Gastrocnemius medialis (tissue), 4 donors: ENCODE data around the gene ZNF35. TPM values are rescaled to one million over a fixed set of nuclear protein-coding genes. Genes with fewer than 3 reads are reported as not detected.

ENCODE experiments used
- ATAC-seq, 2 donors: fragments of 150-250 bp; one replicate each; pipeline ENCODE4 v1.9.1; 2016
- DNase-seq, 2 donors: peaks; one replicate each; pipeline ENCODE4 v3.0.0-alpha.2; 2019
- H3K27ac ChIP-seq, 4 donors: fragments of 200-600 bp; sonication (generic); 1 replicate in 1 of 4; 2 replicates in 3 of 4; pipeline ENCODE4 v1.5.1; 2016 to 2018; ENCODE audit warnings: mild to moderate bottlenecking in 2 of 4, moderate library complexity in 1 of 4
- H3K27me3 ChIP-seq, 3 donors: fragments of 200-600 bp; sonication (generic) in 2 of 3; 1 replicate in 1 of 3; 2 replicates in 2 of 3; pipeline versions ENCODE4 v1.5.1 to v1.6.0; 2016 to 2019; ENCODE audit warnings: mild to moderate bottlenecking in 1 of 3, moderate library complexity in 1 of 3
- H3K36me3 ChIP-seq, 2 donors: fragments of 200-600 bp; sonication (generic) in 1 of 2; one replicate each; pipeline ENCODE4 v1.5.1; 2017 to 2018
- H3K4me1 ChIP-seq, 2 donors: fragments of 200-600 bp; sonication (generic) in 1 of 2; one replicate each; pipeline ENCODE4 v1.5.1; 2016 to 2017; ENCODE audit warnings: mild to moderate bottlenecking in 2 of 2
- H3K4me3 ChIP-seq, 4 donors: fragments of 200-600 bp; sonication (generic) in 3 of 4; 1 replicate in 1 of 4; 2 replicates in 3 of 4; pipeline ENCODE4 v1.5.1; 2016 to 2019; ENCODE audit warnings: mild to moderate bottlenecking in 2 of 4
- H3K9me3 ChIP-seq, 3 donors: fragments of 200-600 bp; sonication (generic) in 2 of 3; 1 replicate in 1 of 3; 2 replicates in 2 of 3; pipeline ENCODE4 v1.5.1; 2016 to 2019
- CTCF ChIP-seq, 5 experiments: fragments of 450-650 bp in 3 of 5; fragments of 200-600 bp in 2 of 5; sonication (generic) in 2 of 5; IDR thresholded peaks in 4 of 5; conservative IDR thresholded peaks in 1 of 5; 1 replicate in 4 of 5; 2 replicates in 1 of 5; pipeline ENCODE4 v1.5.1; 2016 to 2019; ENCODE audit warnings: antibody characterized with exemption in 5 of 5, mild to moderate bottlenecking in 3 of 5, moderate library complexity in 3 of 5
- POLR2A ChIP-seq, 2 donors: fragments of 450-650 bp; IDR thresholded peaks; one replicate each; pipeline ENCODE4 v1.6.1; 2017; ENCODE audit warnings: antibody characterized with exemption in 2 of 2, mild to moderate bottlenecking in 2 of 2, moderate library complexity in 2 of 2
- in situ Hi-C, 4 donors: fragments of 200-750 bp; cut with MboI; loops; one replicate each; pipeline versions ENCODE4 v1.15.0 to v1.8.0; 2017; ENCODE audit warnings: low sequenced_read_pairs in 4 of 4
- intact Hi-C: fragments of 100-400 bp; cut with DNase I; formaldehyde crosslinking; loops from one replicate; pipeline ENCODE4 v1.15.1; 2023; ENCODE audit warnings: low total_unique reads
- total RNA-seq, 4 donors: library from RNA; depleted of rRNA; stranded (reverse); fragments of >200 nt; gene quantifications; one replicate each; pipeline versions ENCODE4 v1.1.0 to v1.2.3, GENCODE V29; 2016

The ZNF35 gene
- total RNA-seq, 4 donors from 2014 or later: 2.6 to 8.1 (median 5.3) TPM

- H3K4me1 ChIP-seq: peaks cover 11 to 30% of the 10 kb centered on the region in 2 donors
- intact Hi-C loops: loop anchor here (5.0 kb wide), 1 partner anchor 291 kb away; the partner anchor contains the start of gene TCAIM
- ATAC-seq (no peak), DNase-seq (no peak)
- H3K4me3 ChIP-seq: no peak overlapping the region
- H3K36me3 ChIP-seq: peaks cover 0 to 43% of the 10 kb centered on the region in 2 donors
- TF ChIP-seq CTCF (IDR thresholded peaks at IDR 0.05 in 4 of 5, conservative IDR thresholded peaks at IDR 0.05 in 1 of 5): no peak
- no peak for TF ChIP-seq POLR2A (IDR thresholded peaks at IDR 0.05)
- in situ Hi-C loops: loop anchor here in 1 of 4 donors (10.0 kb wide), 1 partner anchor 304 kb away; no protein-coding TSS in a partner anchor
- H3K27ac ChIP-seq: no peak overlapping the region
- no peaks in the 10 kb centered on the region for H3K27me3 ChIP-seq
- no peaks in the 10 kb centered on the region for H3K9me3 ChIP-seq
Measured at GRCh38 chr3:44628716-44629115, 19.8 kb upstream of the ZNF35 start.

- no peak for TF ChIP-seq POLR2A (IDR thresholded peaks at IDR 0.05)
- TF ChIP-seq CTCF (IDR thresholded peaks at IDR 0.05 in 4 of 5, conservative IDR thresholded peaks at IDR 0.05 in 1 of 5): no peak
- Histone ChIP-seq H3K27me3 (no peaks in the 10 kb centered on the region), H3K27ac (no peak overlapping the region), H3K4me1 (peaks cover 0 to 12% of the 10 kb centered on the region in 2 donors), H3K4me3 (no peak overlapping the region), H3K36me3 (peaks cover 3 to 73% of the 10 kb centered on the region in 2 donors), H3K9me3 (no peaks in the 10 kb centered on the region)
- intact Hi-C loops (no loop called here), in situ Hi-C loops (no loop called here)
- no peak for ATAC-seq
- no peak for DNase-seq
Measured at GRCh38 chr3:44632193-44632592, 16.3 kb upstream of the ZNF35 start.

GRCh38 chr3:44642337-44642736 lies 6.2 kb upstream of the ZNF35 start:
- peak overlapping the region in 1 of 4 donors; percentile 7 for H3K4me3 ChIP-seq
- H3K4me1 ChIP-seq: no peaks in the 10 kb centered on the region
- peaks cover 0 to 25% (median 4%) of the 10 kb centered on the region in 3 donors for H3K9me3 ChIP-seq
- in situ Hi-C loops: no loop called here
- intact Hi-C loops: no loop called here
- ATAC-seq (no peak), DNase-seq (no peak)
- no peaks in the 10 kb centered on the region for H3K27me3 ChIP-seq
- no peak overlapping the region for H3K27ac ChIP-seq
- TF ChIP-seq CTCF (IDR thresholded peaks at IDR 0.05 in 4 of 5, conservative IDR thresholded peaks at IDR 0.05 in 1 of 5) (no peak), POLR2A (IDR thresholded peaks at IDR 0.05) (no peak)
- peaks cover 20 to 78% of the 10 kb centered on the region in 2 donors for H3K36me3 ChIP-seq

- peaks cover 0 to 25% (median 4%) of the 10 kb centered on the region in 3 donors for H3K9me3 ChIP-seq
- in situ Hi-C loops (no loop called here), intact Hi-C loops (no loop called here)
Measured at GRCh38 chr3:44643024-44643423, 5.5 kb upstream of the ZNF35 start.

More at GRCh38 chr3:44643024-44643423, 5.5 kb upstream of the ZNF35 start:
- Histone ChIP-seq H3K27me3 (no peaks in the 10 kb centered on the region), H3K4me3 (no peak overlapping the region), H3K36me3 (peaks cover 20 to 71% of the 10 kb centered on the region in 2 donors), H3K4me1 (peaks cover 0 to 1% of the 10 kb centered on the region in 2 donors), H3K27ac (no peak overlapping the region)
- TF ChIP-seq CTCF (IDR thresholded peaks at IDR 0.05 in 4 of 5, conservative IDR thresholded peaks at IDR 0.05 in 1 of 5): no peak
- no peak for TF ChIP-seq POLR2A (IDR thresholded peaks at IDR 0.05)
- ATAC-seq (no peak), DNase-seq (no peak)
